Measurements from ENCODE around the gene RHOD.

DNA sequence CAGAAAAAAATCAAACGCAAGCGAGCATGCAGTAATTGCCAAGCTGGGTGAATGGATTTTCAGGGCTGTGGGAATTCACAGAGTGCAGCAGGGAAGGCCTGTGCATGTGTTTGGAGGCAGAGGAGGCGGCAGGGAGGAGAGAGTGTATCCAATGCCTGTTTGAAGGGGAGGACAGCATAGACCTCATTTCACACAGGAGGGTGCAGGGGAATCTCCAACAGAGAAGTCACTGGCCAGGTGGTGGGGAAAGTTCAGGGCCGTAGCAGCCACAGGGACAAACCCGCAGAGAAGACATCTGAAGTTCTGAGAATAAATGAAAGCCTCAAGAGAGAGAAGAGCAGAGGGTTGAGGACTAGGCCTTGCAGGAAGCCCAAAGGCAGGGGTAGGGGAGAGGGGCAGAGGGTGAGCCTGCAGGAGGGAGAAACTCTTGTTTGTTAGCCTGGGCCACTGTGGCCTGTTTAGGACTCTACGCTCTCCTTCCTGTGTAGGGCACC, 43.2 kb downstream of the RHOD start:
- TF ChIP-seq ETV6 (CRISPR knock-in tag; IDR thresholded peaks at IDR 0.05) (no peak), ZBTB21 (CRISPR knock-in tag; IDR thresholded peaks at IDR 0.05; ENCODE audit: borderline replicate concordance) (no peak), TEAD1 (CRISPR knock-in tag; IDR thresholded peaks at IDR 0.05) (no peak), CBFB (CRISPR knock-in tag; IDR thresholded peaks at IDR 0.05; ENCODE audit: low read depth) (no peak), SP1 (CRISPR knock-in tag; conservative IDR thresholded peaks at IDR 0.05) (no peak)
- TF ChIP-seq, protein P1, sequence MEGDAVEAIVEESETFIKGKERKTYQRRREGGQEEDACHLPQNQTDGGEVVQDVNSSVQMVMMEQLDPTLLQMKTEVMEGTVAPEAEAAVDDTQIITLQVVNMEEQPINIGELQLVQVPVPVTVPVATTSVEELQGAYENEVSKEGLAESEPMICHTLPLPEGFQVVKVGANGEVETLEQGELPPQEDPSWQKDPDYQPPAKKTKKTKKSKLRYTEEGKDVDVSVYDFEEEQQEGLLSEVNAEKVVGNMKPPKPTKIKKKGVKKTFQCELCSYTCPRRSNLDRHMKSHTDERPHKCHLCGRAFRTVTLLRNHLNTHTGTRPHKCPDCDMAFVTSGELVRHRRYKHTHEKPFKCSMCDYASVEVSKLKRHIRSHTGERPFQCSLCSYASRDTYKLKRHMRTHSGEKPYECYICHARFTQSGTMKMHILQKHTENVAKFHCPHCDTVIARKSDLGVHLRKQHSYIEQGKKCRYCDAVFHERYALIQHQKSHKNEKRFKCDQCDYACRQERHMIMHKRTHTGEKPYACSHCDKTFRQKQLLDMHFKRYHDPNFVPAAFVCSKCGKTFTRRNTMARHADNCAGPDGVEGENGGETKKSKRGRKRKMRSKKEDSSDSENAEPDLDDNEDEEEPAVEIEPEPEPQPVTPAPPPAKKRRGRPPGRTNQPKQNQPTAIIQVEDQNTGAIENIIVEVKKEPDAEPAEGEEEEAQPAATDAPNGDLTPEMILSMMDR (IDR thresholded peaks at IDR 0.05): no peak
- TF ChIP-seq, protein P2, sequence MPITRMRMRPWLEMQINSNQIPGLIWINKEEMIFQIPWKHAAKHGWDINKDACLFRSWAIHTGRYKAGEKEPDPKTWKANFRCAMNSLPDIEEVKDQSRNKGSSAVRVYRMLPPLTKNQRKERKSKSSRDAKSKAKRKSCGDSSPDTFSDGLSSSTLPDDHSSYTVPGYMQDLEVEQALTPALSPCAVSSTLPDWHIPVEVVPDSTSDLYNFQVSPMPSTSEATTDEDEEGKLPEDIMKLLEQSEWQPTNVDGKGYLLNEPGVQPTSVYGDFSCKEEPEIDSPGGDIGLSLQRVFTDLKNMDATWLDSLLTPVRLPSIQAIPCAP (CRISPR knock-in tag; IDR thresholded peaks at IDR 0.05): no peak

All from WTC11 (cell line).